CD14-positive monocyte (primary cell): ENCODE measurements around the gene NRK. TPM values are rescaled to one million over a fixed set of nuclear protein-coding genes. Genes with fewer than 3 reads are reported as not detected.

Experiments
- DNase-seq, 3 donors: peaks; one replicate each; pipeline ENCODE4 v3.0.0-alpha.2; 2011 to 2022
- H2AFZ ChIP-seq: 2 replicates; pipeline ENCODE4 v1.6.0; 2012; ENCODE audit warnings: mild to moderate bottlenecking, low read depth, low read length, inconsistent platforms; ENCODE audit not compliant: insufficient read depth, poor library complexity, severe bottlenecking
- H3K27ac ChIP-seq, 2 donors: 1 replicate in 1 of 2; 2 replicates in 1 of 2; pipeline ENCODE4 v1.5.1; 2012 to 2013; ENCODE audit warnings: low read length in 2 of 2, control low read depth in 1 of 2, inconsistent platforms in 1 of 2, low read depth in 1 of 2, mild to moderate bottlenecking in 1 of 2
- H3K27me3 ChIP-seq, 2 donors: one replicate each; pipeline versions ENCODE4 v1.6.0 to v1.6.1; 2011 to 2013; ENCODE audit warnings: low read length in 2 of 2; ENCODE audit not compliant: control insufficient read depth in 2 of 2, insufficient read depth in 2 of 2
- H3K36me3 ChIP-seq, 2 donors: replicated peaks in 1 of 2; 1 replicate in 1 of 2; 2 replicates in 1 of 2; pipeline versions ENCODE4 v1.5.1 to v1.6.1; 2012 to 2013; ENCODE audit warnings: low read length in 2 of 2, control low read depth in 1 of 2, inconsistent platforms in 1 of 2, mild to moderate bottlenecking in 1 of 2; ENCODE audit not compliant: insufficient read depth in 2 of 2, control insufficient read depth in 1 of 2
- H3K4me1 ChIP-seq, 2 donors: 1 replicate in 1 of 2; 2 replicates in 1 of 2; pipeline versions ENCODE4 v1.5.1 to v1.6.1; 2012 to 2013; ENCODE audit warnings: low read length in 2 of 2, control low read depth in 1 of 2, inconsistent platforms in 1 of 2, mild to moderate bottlenecking in 1 of 2, moderate library complexity in 1 of 2; ENCODE audit not compliant: insufficient read depth in 2 of 2, control insufficient read depth in 1 of 2
- H3K4me2 ChIP-seq: replicated peaks from 2 replicates; pipeline ENCODE3; 2012; ENCODE audit warnings: low read length, moderate library complexity, mild to moderate bottlenecking; ENCODE audit not compliant: poor library complexity, severe bottlenecking; ENCODE audit errors: extremely low read depth
- H3K4me3 ChIP-seq, 3 experiments: fragments of 200-600 bp in 1 of 3; sonication (generic) in 1 of 3; replicated peaks in 1 of 3; 1 replicate in 2 of 3; 2 replicates in 1 of 3; pipeline ENCODE4 v1.5.1; 2011 to 2013; ENCODE audit warnings: low read length in 3 of 3, mild to moderate bottlenecking in 3 of 3, control low read depth in 2 of 3, low read depth in 2 of 3, inconsistent platforms in 1 of 3, moderate library complexity in 1 of 3
- H3K79me2 ChIP-seq: 2 replicates; pipeline ENCODE4 v1.6.0; 2012; ENCODE audit warnings: mild to moderate bottlenecking, control low read depth, inconsistent platforms, low read length, moderate library complexity; ENCODE audit not compliant: insufficient read depth
- H3K9ac ChIP-seq: 2 replicates; pipeline ENCODE4 v1.6.0; 2017; ENCODE audit warnings: low read length, mild to moderate bottlenecking; ENCODE audit not compliant: insufficient read depth, poor library complexity, severe bottlenecking
- H3K9me3 ChIP-seq, 2 donors: replicated peaks in 1 of 2; 1 replicate in 1 of 2; 2 replicates in 1 of 2; pipeline versions ENCODE4 v1.5.1 to v1.6.1; 2012 to 2013; ENCODE audit warnings: low read length in 2 of 2, control low read depth in 1 of 2; ENCODE audit not compliant: control insufficient read depth in 1 of 2, insufficient read depth in 1 of 2
- H4K20me1 ChIP-seq: 2 replicates; pipeline ENCODE4 v1.6.0; 2012; ENCODE audit warnings: mild to moderate bottlenecking, low read length, control low read depth, moderate library complexity; ENCODE audit not compliant: insufficient read depth
- H3K27ac Mint-ChIP-seq, 7 donors: one replicate each; pipeline ENCODE4 v1.8.0; 2020; ENCODE audit warnings: mild to moderate bottlenecking in 7 of 7, mixed read lengths in 7 of 7, moderate library complexity in 6 of 7, inconsistent platforms in 2 of 7
- H3K27me3 Mint-ChIP-seq, 3 donors: one replicate each; pipeline ENCODE4 v1.8.0; 2021 to 2022; ENCODE audit warnings: low read depth in 3 of 3, mild to moderate bottlenecking in 3 of 3, mixed read lengths in 3 of 3, moderate library complexity in 3 of 3, inconsistent platforms in 1 of 3
- H3K36me3 Mint-ChIP-seq, 2 donors: one replicate each; pipeline ENCODE4 v1.8.0; 2020; ENCODE audit warnings: mixed read lengths in 2 of 2, inconsistent platforms in 1 of 2, mild to moderate bottlenecking in 1 of 2
- H3K4me1 Mint-ChIP-seq: one replicate; pipeline ENCODE4 v1.8.0; 2020; ENCODE audit warnings: mild to moderate bottlenecking, mixed read lengths
- H3K4me3 Mint-ChIP-seq, 2 donors: one replicate each; pipeline ENCODE4 v1.8.0; 2020; ENCODE audit warnings: mild to moderate bottlenecking in 2 of 2, mixed read lengths in 2 of 2, moderate library complexity in 1 of 2
- H3K9me3 Mint-ChIP-seq, 7 donors: one replicate each; pipeline ENCODE4 v1.8.0; 2020 to 2022; ENCODE audit warnings: mixed read lengths in 7 of 7, mild to moderate bottlenecking in 6 of 7, moderate library complexity in 6 of 7, inconsistent platforms in 2 of 7
- CTCF ChIP-seq: fragments of 200-600 bp; IDR thresholded peaks from one replicate; pipeline ENCODE4 v1.8.0; 2022; ENCODE audit warnings: antibody characterized with exemption, mild to moderate bottlenecking
- WGBS: methylation state at CpG from one replicate; pipeline ENCODE4 v1.1.5; 2013; ENCODE audit warnings: missing lambda C conversion rate; ENCODE audit not compliant: insufficient coverage; 5-methylcytosine and 5-hydroxymethylcytosine counted together
- intact Hi-C, 2 donors: fragments of 100-400 bp; cut with micrococcal nuclease; formaldehyde crosslinking; loops; one replicate each; pipeline versions ENCODE4 v1.15.0 to v1.15.1; 2023
- polyA plus RNA-seq, 3 donors: library from polyadenylated mRNA; depleted of rRNA in 1 of 3; unstranded in 2 of 3; stranded (reverse) in 1 of 3; fragments of 300-500 nt in 2 of 3; fragments of >200 nt in 1 of 3; fragmentation: Illumina TruSeq in 2 of 3; gene quantifications; 1 replicate in 2 of 3; 2 replicates in 1 of 3; pipeline ENCODE4 v1.2.3, GENCODE V29; 2012 to 2021

Gene NRK
- polyA plus RNA-seq, 3 donors = not detected

- H3K4me3 Mint-ChIP-seq = no peak overlapping the region
- no peak overlapping the region for H3K4me3 ChIP-seq
- peaks cover 0 to 3% of the 10 kb centered on the region in 2 donors for H3K9me3 ChIP-seq
- WGBS = 80% methylated on average over 1 of the region's 2 CpGs
- H3K27ac ChIP-seq = no peak overlapping the region
- DNase-seq = no peak
- peaks cover 3 to 12% of the 10 kb centered on the region in 2 donors for H3K27me3 ChIP-seq
- no peaks in the 10 kb centered on the region for H3K79me2 ChIP-seq
- H3K4me1 ChIP-seq = no peaks in the 10 kb centered on the region
- no peak overlapping the region for H3K4me2 ChIP-seq
- H3K36me3 ChIP-seq = no peaks in the 10 kb centered on the region
- no peak for TF ChIP-seq CTCF
- H3K36me3 Mint-ChIP-seq = no peaks in the 10 kb centered on the region
- intact Hi-C loops = no loop called here
- H3K4me1 Mint-ChIP-seq = no peaks in the 10 kb centered on the region
- peaks cover 14 to 25% (median 21%) of the 10 kb centered on the region in 3 donors for H3K27me3 Mint-ChIP-seq
- no peak overlapping the region for H3K27ac Mint-ChIP-seq
- H3K9ac ChIP-seq = no peak overlapping the region
- no peaks in the 10 kb centered on the region for H4K20me1 ChIP-seq
- H2AFZ ChIP-seq = no peak overlapping the region
- H3K9me3 Mint-ChIP-seq = peaks cover 0 to 14% (median 6%) of the 10 kb centered on the region in 7 donors
Observed at GRCh38 chrX:105816517-105816916, 5.8 kb upstream of the NRK start.

GRCh38 chrX:105820247-105820646 lies 2.1 kb upstream of the NRK start:
- no peaks in the 10 kb centered on the region for H4K20me1 ChIP-seq
- no peak overlapping the region for H2AFZ ChIP-seq
- Mint-ChIP-seq H3K27ac (no peak overlapping the region), H3K27me3 (peaks cover 32 to 53% (median 46%) of the 10 kb centered on the region in 3 donors), H3K36me3 (no peaks in the 10 kb centered on the region), H3K9me3 (peaks cover 0 to 25% (median 19%) of the 10 kb centered on the region in 7 donors), H3K4me1 (no peaks in the 10 kb centered on the region), H3K4me3 (no peak overlapping the region)
- no peak overlapping the region for H3K9ac ChIP-seq
- intact Hi-C loops = no loop called here
- WGBS = 24% methylated on average over 2 of the region's 7 CpGs
- H3K27me3 ChIP-seq = peaks cover 13 to 29% of the 10 kb centered on the region in 2 donors
- no peak overlapping the region for H3K4me2 ChIP-seq
- H3K4me1 ChIP-seq = no peaks in the 10 kb centered on the region
- no peaks in the 10 kb centered on the region for H3K79me2 ChIP-seq
- no peaks in the 10 kb centered on the region for H3K36me3 ChIP-seq
- no peak for DNase-seq
- TF ChIP-seq CTCF = no peak
- peaks cover 0 to 10% of the 10 kb centered on the region in 2 donors for H3K9me3 ChIP-seq
- no peak overlapping the region for H3K27ac ChIP-seq
- H3K4me3 ChIP-seq = no peak overlapping the region
